Mucosa of rectum (tissue), 2 donors: Measurements from ENCODE around the gene GZMA.

Experiments used
- H3K27ac ChIP-seq, 2 donors: one replicate each; pipeline ENCODE4 v1.7.0; 2013; ENCODE audit warnings: inconsistent platforms in 2 of 2, low read depth in 2 of 2, low read length in 2 of 2
- H3K27me3 ChIP-seq, 2 donors: one replicate each; pipeline ENCODE4 v1.7.0; 2013; ENCODE audit warnings: low read length in 2 of 2; ENCODE audit not compliant: control insufficient read depth in 2 of 2, insufficient read depth in 2 of 2
- H3K36me3 ChIP-seq, 2 donors: one replicate each; pipeline ENCODE4 v1.7.0; 2013; ENCODE audit warnings: low read length in 2 of 2; ENCODE audit not compliant: control insufficient read depth in 2 of 2, insufficient read depth in 2 of 2
- H3K4me1 ChIP-seq, 2 donors: one replicate each; pipeline ENCODE4 v1.7.0; 2013; ENCODE audit warnings: low read length in 2 of 2, mild to moderate bottlenecking in 1 of 2; ENCODE audit not compliant: control insufficient read depth in 2 of 2, insufficient read depth in 2 of 2
- H3K4me3 ChIP-seq, 2 donors: one replicate each; pipeline ENCODE4 v1.7.0; 2013; ENCODE audit warnings: low read length in 2 of 2
- H3K9ac ChIP-seq, 2 donors: one replicate each; pipeline ENCODE4 v1.7.0; 2013; ENCODE audit warnings: low read length in 2 of 2, low read depth in 1 of 2, mild to moderate bottlenecking in 1 of 2
- H3K9me3 ChIP-seq, 2 donors: one replicate each; pipeline ENCODE4 v1.7.0; 2013; ENCODE audit warnings: low read length in 2 of 2; ENCODE audit not compliant: control insufficient read depth in 2 of 2
- donor health status: healthy.
- donor health status: Normal muscosa, but diverticular disease.

Gene GZMA

GRCh38 chr5:55143624-55144023, 41.2 kb downstream of the GZMA start:
- Histone ChIP-seq H3K9me3 (no peaks in the 10 kb centered on the region), H3K27me3 (peaks cover 0 to 7% of the 10 kb centered on the region in 2 donors), H3K27ac (no peak overlapping the region), H3K4me3 (no peak overlapping the region), H3K36me3 (no peaks in the 10 kb centered on the region), H3K4me1 (peaks cover 0 to 2% of the 10 kb centered on the region in 2 donors), H3K9ac (no peak overlapping the region)

- H3K4me3 ChIP-seq, result no peak overlapping the region
- no peaks in the 10 kb centered on the region for H3K36me3 ChIP-seq
- H3K4me1 ChIP-seq, result peaks cover 0 to 2% of the 10 kb centered on the region in 2 donors
- no peak overlapping the region for H3K27ac ChIP-seq
- no peak overlapping the region for H3K9ac ChIP-seq
- H3K9me3 ChIP-seq, result no peaks in the 10 kb centered on the region
- peaks cover 0 to 5% of the 10 kb centered on the region in 2 donors for H3K27me3 ChIP-seq
Measured at GRCh38 chr5:55146080-55146479, 43.6 kb downstream of the GZMA start.

GRCh38 chr5:55146543-55147151, 44.2 kb downstream of the GZMA start:
- H3K9ac ChIP-seq, result no peak overlapping the region
- H3K27me3 ChIP-seq, result no peaks in the 10 kb centered on the region
- peaks cover 0 to 2% of the 10 kb centered on the region in 2 donors for H3K4me1 ChIP-seq
- H3K4me3 ChIP-seq, result no peak overlapping the region
- H3K9me3 ChIP-seq, result no peaks in the 10 kb centered on the region
- H3K27ac ChIP-seq, result no peak overlapping the region
- no peaks in the 10 kb centered on the region for H3K36me3 ChIP-seq

GRCh38 chr5:55149308-55149795, 46.9 kb downstream of the GZMA start:
- H3K27me3 ChIP-seq, result peaks cover 0 to 2% of the 10 kb centered on the region in 2 donors
- H3K9ac ChIP-seq, result no peak overlapping the region
- no peaks in the 10 kb centered on the region for H3K36me3 ChIP-seq
- no peaks in the 10 kb centered on the region for H3K9me3 ChIP-seq
- H3K4me1 ChIP-seq, result peaks cover 0 to 2% of the 10 kb centered on the region in 2 donors
- H3K4me3 ChIP-seq, result no peak overlapping the region
- no peak overlapping the region for H3K27ac ChIP-seq

- no peak overlapping the region for H3K27ac ChIP-seq
- no peaks in the 10 kb centered on the region for H3K4me1 ChIP-seq
- H3K9ac ChIP-seq, result no peak overlapping the region
- H3K27me3 ChIP-seq, result peaks cover 0 to 2% of the 10 kb centered on the region in 2 donors
- no peaks in the 10 kb centered on the region for H3K9me3 ChIP-seq
- no peak overlapping the region for H3K4me3 ChIP-seq
- no peaks in the 10 kb centered on the region for H3K36me3 ChIP-seq
Measured at GRCh38 chr5:55151923-55152842, 49.7 kb downstream of the GZMA start.

- Histone ChIP-seq H3K4me1 (no peaks in the 10 kb centered on the region), H3K27me3 (peaks cover 0 to 2% of the 10 kb centered on the region in 2 donors), H3K4me3 (no peak overlapping the region)
Measured at GRCh38 chr5:55154873-55155272, 52.4 kb downstream of the GZMA start.

More at GRCh38 chr5:55154873-55155272, 52.4 kb downstream of the GZMA start:
- H3K9me3 ChIP-seq, result no peaks in the 10 kb centered on the region
- H3K27ac ChIP-seq, result no peak overlapping the region
- no peak overlapping the region for H3K9ac ChIP-seq
- H3K36me3 ChIP-seq, result no peaks in the 10 kb centered on the region
